ENCODE data around the gene TFF3.

TFF3 gene

DNA sequence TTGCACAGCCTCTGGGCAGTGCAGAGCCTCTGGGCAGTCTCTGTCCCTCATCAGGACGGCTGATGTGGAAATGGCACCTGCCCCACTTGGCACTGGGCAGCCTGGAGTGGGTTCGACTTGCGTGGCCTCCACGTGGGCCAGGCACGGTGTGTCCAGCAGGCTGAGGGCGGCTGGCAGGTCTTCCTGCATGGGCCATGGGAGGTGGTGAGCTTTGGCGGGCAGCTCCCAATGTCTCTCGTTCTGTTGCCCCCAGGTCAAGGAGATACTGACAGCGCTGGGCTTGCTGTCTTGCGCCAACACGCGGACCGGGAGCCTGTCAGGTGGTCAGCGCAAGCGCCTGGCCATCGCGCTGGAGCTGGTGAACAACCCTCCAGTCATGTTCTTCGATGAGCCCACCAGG, 33.2 kb downstream of the TFF3 start:
- no peak for DNase-seq (ENCODE audit: low read depth)
- no peak overlapping the region for H3K4me3 ChIP-seq (ENCODE audit: low read length)
- TF ChIP-seq, protein P1, sequence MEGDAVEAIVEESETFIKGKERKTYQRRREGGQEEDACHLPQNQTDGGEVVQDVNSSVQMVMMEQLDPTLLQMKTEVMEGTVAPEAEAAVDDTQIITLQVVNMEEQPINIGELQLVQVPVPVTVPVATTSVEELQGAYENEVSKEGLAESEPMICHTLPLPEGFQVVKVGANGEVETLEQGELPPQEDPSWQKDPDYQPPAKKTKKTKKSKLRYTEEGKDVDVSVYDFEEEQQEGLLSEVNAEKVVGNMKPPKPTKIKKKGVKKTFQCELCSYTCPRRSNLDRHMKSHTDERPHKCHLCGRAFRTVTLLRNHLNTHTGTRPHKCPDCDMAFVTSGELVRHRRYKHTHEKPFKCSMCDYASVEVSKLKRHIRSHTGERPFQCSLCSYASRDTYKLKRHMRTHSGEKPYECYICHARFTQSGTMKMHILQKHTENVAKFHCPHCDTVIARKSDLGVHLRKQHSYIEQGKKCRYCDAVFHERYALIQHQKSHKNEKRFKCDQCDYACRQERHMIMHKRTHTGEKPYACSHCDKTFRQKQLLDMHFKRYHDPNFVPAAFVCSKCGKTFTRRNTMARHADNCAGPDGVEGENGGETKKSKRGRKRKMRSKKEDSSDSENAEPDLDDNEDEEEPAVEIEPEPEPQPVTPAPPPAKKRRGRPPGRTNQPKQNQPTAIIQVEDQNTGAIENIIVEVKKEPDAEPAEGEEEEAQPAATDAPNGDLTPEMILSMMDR (IDR thresholded peaks at IDR 0.05; ENCODE audit: insufficient read depth, low read depth, low read length, missing control alignments): no peak

DNA sequence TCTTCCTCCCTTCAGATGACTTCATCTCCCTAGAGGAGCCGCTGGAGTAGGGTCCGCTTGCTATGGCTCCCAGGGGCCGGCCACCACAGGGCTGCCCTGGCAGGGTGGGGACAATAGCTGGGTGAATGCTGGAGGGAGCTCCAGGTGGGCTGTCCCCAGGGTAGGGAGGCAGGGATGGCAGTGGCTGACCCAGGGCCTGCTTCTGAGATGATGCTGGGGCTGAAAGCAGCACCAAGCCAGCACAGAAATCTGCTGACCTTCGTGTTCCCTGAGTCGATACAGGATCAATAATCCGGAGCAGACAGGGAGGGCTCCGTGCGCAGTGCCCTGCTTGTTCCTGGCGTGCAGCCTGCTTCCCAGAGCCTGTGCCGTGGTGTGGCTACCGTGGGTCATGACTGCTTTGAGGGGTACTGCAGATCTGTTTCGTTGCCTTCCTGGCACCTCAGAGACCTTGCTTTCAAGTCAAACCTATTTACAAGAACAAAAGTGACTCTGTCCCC, 34.0 kb downstream of the TFF3 start:
- DNase-seq (ENCODE audit: low read depth): no peak
- TF ChIP-seq, protein P1 (IDR thresholded peaks at IDR 0.05; ENCODE audit: insufficient read depth, low read depth, low read length, missing control alignments): no peak
- H3K4me3 ChIP-seq (ENCODE audit: low read length): no peak overlapping the region

DNA sequence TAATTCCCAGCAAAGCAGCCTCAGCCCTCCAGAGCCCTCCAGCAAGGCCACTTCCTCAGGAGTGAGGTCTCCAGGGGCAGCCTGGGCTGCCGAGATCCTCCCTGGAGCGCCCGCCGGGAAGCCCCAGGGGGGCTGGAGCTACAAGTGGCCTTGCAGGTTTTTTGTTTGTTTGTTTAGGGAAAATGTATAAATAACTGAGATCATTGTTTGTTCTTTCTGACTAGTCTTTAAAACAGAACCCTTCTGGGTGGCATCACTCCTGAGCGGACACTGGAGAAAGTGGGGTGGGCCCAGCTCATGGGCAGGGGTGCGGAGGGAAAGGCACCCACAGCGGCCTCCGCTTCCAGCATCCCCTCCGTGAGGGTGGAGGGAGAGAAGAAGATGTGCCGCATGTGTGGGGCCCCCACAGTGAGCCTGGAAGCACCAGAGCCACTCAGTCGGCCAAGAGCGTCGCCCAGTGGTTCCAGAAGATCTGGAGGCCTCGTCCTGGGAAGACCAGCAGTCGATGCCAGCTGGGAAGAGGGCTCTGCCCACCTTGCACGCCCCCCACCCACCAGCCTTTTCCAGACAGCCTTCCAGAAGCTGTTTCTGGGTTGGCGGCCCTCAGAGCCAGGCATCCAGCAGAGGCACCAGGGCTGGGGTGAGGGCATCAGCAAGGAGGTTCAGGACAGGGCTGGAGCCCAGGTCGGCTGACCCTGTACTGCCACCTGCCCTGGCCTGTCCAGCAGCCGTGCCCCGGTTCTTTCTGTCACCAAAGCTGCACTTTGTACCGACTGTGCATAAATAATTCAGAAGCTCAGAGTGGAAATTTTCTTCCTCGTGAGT, 34.6 kb downstream of the TFF3 start:
- DNase-seq (ENCODE audit: low read depth): no peak
- H3K4me3 ChIP-seq (ENCODE audit: low read length): no peak overlapping the region
- TF ChIP-seq, protein P1 (IDR thresholded peaks at IDR 0.05; ENCODE audit: insufficient read depth, low read depth, low read length, missing control alignments): no peak

DNA sequence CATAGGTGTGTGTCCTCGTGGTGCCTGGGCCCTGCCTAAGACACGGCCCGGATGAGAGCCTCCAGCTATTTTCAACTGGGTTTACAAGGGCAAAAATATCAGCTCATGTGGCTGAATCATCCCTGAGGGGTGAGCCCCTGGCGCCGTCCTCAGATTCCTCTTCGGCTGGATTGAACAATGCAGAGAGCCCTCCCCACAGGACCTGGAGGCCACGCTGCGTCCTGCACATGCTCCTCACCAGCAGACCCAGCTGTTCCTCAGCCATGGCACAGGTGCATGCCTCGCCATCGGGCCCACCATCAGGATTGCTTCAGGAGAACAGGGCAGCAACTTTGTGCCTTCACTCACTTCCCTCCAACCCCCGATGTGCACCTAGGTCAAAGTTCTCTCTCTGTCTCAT, 35.3 kb downstream of the TFF3 start:
- DNase-seq (ENCODE audit: low read depth): no peak
- no peak overlapping the region for H3K4me3 ChIP-seq (ENCODE audit: low read length)
- TF ChIP-seq, protein P1 (IDR thresholded peaks at IDR 0.05; ENCODE audit: insufficient read depth, low read depth, low read length, missing control alignments): no peak

DNA sequence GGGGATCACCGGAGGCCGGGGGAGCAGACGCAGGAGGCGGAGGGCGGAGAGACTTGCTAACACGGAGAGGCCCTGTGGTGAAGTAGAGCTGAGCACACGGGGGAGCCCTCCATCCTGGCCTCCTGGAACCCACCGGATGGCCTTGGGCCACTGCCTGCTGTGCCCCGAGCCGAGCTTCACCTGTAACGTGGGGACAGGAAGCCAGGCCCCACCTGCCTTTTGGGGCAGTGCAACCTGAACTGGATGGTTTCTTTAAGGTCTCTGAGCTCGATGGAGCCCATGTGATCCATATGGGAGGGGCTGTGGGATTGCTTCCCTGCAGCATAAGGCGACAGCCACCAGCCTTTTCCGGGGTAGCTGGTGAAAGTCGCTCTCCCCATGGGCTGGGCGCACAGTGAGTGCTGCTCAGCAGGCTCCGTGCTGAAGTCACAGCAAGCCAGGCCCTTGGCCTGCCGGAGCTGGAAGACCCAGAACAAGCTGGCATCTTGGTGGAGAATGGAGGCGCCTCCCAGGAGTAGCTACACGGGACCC, 35.8 kb downstream of the TFF3 start:
- no peak overlapping the region for H3K4me3 ChIP-seq (ENCODE audit: low read length)
- TF ChIP-seq, protein P1 (IDR thresholded peaks at IDR 0.05; ENCODE audit: insufficient read depth, low read depth, low read length, missing control alignments): no peak
- no peak for DNase-seq (ENCODE audit: low read depth)

DNA sequence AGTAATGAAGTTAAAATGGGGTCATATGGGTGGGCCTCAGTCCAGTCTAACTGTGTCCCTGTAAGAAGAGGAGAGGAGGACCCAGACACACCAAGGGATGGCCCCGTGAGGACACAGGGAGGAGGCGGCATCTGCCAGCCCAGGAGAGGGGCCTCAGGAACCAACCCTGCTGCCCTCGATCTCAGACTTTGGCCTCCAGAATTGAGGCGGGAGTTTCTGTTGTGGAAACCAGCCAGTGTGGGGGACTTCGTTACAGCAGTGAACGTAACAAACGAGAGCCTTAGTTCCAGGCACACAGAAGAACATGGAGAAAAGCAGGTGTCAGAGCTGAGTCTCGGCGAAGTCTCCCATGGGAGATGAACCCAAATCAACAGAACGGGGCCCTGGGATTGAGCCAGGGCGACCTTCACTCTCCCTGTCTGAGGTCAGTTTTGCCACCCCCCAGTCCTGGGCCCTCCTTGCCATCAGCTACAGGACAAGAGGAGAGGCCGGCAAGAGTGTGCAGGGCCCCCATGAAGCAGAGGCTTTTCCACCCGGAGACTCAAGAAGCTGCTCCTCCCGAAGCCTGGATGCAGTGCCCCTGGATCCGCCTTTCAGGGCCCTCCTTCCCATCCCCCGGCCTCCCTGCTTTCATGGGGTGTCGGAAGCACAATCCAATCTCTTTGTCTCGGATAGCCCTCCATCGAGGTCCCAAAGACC, 36.6 kb downstream of the TFF3 start:
- no peak overlapping the region for H3K4me3 ChIP-seq (ENCODE audit: low read length)
- DNase-seq (ENCODE audit: low read depth): no peak
- TF ChIP-seq, protein P1 (IDR thresholded peaks at IDR 0.05; ENCODE audit: insufficient read depth, low read depth, low read length, missing control alignments): no peak

Data from epithelial cell of esophagus (primary cell).